ENCODE results near the gene PACC1.

DNA sequence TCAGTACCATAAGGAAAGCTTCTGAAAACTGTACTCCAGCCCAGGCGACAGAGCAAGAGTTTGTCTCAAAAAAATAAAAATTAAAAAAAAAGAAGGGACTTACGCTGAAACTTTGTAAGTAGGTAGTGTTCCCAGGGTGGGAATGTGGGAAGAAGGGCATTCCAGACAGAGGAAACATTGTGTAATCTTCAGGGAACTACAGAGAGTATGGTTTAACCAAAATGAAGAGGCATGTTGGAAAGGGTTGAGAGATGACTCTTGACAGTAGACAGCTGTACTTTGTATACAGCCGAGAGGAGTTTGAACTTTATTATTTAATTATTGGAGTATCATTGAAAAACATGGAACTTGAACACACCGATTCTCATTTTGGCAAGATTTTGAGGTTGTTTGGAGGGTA is 86.4 kb downstream of the PACC1 start:
- TF ChIP-seq, protein P1, sequence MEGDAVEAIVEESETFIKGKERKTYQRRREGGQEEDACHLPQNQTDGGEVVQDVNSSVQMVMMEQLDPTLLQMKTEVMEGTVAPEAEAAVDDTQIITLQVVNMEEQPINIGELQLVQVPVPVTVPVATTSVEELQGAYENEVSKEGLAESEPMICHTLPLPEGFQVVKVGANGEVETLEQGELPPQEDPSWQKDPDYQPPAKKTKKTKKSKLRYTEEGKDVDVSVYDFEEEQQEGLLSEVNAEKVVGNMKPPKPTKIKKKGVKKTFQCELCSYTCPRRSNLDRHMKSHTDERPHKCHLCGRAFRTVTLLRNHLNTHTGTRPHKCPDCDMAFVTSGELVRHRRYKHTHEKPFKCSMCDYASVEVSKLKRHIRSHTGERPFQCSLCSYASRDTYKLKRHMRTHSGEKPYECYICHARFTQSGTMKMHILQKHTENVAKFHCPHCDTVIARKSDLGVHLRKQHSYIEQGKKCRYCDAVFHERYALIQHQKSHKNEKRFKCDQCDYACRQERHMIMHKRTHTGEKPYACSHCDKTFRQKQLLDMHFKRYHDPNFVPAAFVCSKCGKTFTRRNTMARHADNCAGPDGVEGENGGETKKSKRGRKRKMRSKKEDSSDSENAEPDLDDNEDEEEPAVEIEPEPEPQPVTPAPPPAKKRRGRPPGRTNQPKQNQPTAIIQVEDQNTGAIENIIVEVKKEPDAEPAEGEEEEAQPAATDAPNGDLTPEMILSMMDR (IDR thresholded peaks at IDR 0.05), result no peak
- no peak for TF ChIP-seq POLR2AphosphoS5 (IDR thresholded peaks at IDR 0.05)
- TF ChIP-seq POLR2A (IDR thresholded peaks at IDR 0.05), result no peak

Data from breast epithelium (tissue), 3 donors.